Osteoblast (primary cell): ENCODE data around the gene DOCK7. TPM values are rescaled to one million over a fixed set of nuclear protein-coding genes. Genes with fewer than 3 reads are reported as not detected.
"Not testable (repeated sequence)": the region's sequence is repeated elsewhere in the genome, so short reads cannot be mapped to it uniquely, and the experiment has no call there.

Experiments
- DNase-seq: peaks from one replicate; pipeline ENCODE4 v3.0.0; 2011; ENCODE audit warnings: low spot score, mixed read lengths; ENCODE audit not compliant: insufficient read length; ENCODE audit errors: missing footprints
- H2AFZ ChIP-seq: 2 replicates; pipeline ENCODE4 v1.6.0; 2011; ENCODE audit warnings: mild to moderate bottlenecking, low read length
- H3K27ac ChIP-seq: 2 replicates; pipeline ENCODE4 v1.5.1; 2011; ENCODE audit warnings: mild to moderate bottlenecking, low read depth, low read length, moderate library complexity
- H3K27me3 ChIP-seq: 2 replicates; pipeline ENCODE4 v1.6.0; 2012; ENCODE audit warnings: mild to moderate bottlenecking, control low read depth, inconsistent platforms, low read length, moderate library complexity; ENCODE audit not compliant: insufficient read depth
- H3K36me3 ChIP-seq: 2 replicates; pipeline ENCODE4 v1.5.1; 2011; ENCODE audit warnings: mild to moderate bottlenecking, low read length, control low read depth, moderate library complexity; ENCODE audit not compliant: insufficient read depth
- H3K4me1 ChIP-seq: 2 replicates; pipeline ENCODE4 v1.5.1; 2011; ENCODE audit warnings: mild to moderate bottlenecking, low read length, control low read depth, moderate library complexity; ENCODE audit not compliant: insufficient read depth
- H3K4me2 ChIP-seq: 2 replicates; pipeline ENCODE4 v1.6.0; 2011; ENCODE audit warnings: mild to moderate bottlenecking, low read length; ENCODE audit not compliant: insufficient read depth
- H3K4me3 ChIP-seq: fragments of 200-600 bp; sonication (generic); 3 replicates; pipeline ENCODE4 v1.5.1; 2012; ENCODE audit warnings: mild to moderate bottlenecking, low read length, inconsistent platforms; ENCODE audit not compliant: insufficient read depth
- H3K79me2 ChIP-seq: 2 replicates; pipeline ENCODE4 v1.6.0; 2012; ENCODE audit warnings: mild to moderate bottlenecking, low read length, control low read depth, inconsistent platforms; ENCODE audit not compliant: insufficient read depth
- H3K9me3 ChIP-seq: 2 replicates; pipeline ENCODE4 v1.5.1; 2011; ENCODE audit warnings: low read depth, low read length, control low read depth
- H4K20me1 ChIP-seq: 2 replicates; pipeline ENCODE4 v1.6.0; 2012; ENCODE audit warnings: mild to moderate bottlenecking, low read length, control low read depth; ENCODE audit not compliant: insufficient read depth
- total RNA-seq: library from RNA; depleted of rRNA; stranded (reverse); fragments of >200 nt; gene quantifications from 2 replicates; pipeline ENCODE4 v1.2.3, GENCODE V29; 2012
- TF ChIP-seq, protein P1 (sequence below): IDR thresholded peaks from 2 replicates; pipeline ENCODE4 v1.5.1; 2011; ENCODE audit warnings: mild to moderate bottlenecking, low read depth, low read length, moderate library complexity; ENCODE audit errors: extremely low read depth

DOCK7 gene
- total RNA-seq, 1 donor = 73.8 TPM

DNA sequence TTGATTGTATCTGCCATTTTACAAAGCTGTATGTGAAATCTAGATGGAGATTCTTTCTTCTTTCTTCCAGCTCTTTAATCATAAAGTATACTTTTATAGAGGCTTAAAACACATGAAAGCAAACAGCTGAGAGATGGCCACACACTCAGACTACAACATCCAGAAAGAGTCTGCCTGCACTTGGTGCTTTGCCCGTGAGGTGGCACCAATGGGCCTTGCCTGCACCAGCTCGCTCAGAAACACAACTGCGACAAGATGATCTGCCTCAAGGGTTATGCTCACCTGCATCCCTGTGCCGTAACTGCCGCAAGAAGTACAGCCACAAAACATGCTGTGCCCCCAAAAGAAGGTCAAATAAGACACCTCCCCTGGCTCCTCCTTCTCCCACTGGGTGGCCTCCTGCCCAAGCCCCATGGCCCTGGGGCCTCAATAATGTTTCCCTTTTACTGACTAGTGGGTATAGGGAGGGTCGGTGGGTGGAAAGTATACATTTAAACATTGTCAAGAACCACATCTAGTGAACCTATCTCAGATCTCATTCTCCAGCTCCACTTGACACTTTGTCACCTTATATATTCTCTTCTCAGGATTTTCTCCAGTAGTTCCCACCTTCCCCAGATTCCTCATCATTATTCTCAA lies 157.6 kb downstream of the DOCK7 start:
- H3K27me3 ChIP-seq = no peaks in the 10 kb centered on the region
- H3K36me3 ChIP-seq = peaks cover 8% of the 10 kb centered on the region
- no peaks in the 10 kb centered on the region for H4K20me1 ChIP-seq
- no peak overlapping the region for H3K4me2 ChIP-seq
- H3K9me3 ChIP-seq = no peaks in the 10 kb centered on the region
- H2AFZ ChIP-seq = no peak overlapping the region
- peak; percentile 62 for DNase-seq
- TF ChIP-seq, protein P1, sequence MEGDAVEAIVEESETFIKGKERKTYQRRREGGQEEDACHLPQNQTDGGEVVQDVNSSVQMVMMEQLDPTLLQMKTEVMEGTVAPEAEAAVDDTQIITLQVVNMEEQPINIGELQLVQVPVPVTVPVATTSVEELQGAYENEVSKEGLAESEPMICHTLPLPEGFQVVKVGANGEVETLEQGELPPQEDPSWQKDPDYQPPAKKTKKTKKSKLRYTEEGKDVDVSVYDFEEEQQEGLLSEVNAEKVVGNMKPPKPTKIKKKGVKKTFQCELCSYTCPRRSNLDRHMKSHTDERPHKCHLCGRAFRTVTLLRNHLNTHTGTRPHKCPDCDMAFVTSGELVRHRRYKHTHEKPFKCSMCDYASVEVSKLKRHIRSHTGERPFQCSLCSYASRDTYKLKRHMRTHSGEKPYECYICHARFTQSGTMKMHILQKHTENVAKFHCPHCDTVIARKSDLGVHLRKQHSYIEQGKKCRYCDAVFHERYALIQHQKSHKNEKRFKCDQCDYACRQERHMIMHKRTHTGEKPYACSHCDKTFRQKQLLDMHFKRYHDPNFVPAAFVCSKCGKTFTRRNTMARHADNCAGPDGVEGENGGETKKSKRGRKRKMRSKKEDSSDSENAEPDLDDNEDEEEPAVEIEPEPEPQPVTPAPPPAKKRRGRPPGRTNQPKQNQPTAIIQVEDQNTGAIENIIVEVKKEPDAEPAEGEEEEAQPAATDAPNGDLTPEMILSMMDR = peak; percentile 77
- no peak overlapping the region for H3K4me3 ChIP-seq
- no peak overlapping the region for H3K27ac ChIP-seq
- no peaks in the 10 kb centered on the region for H3K79me2 ChIP-seq
- no peaks in the 10 kb centered on the region for H3K4me1 ChIP-seq

DNA sequence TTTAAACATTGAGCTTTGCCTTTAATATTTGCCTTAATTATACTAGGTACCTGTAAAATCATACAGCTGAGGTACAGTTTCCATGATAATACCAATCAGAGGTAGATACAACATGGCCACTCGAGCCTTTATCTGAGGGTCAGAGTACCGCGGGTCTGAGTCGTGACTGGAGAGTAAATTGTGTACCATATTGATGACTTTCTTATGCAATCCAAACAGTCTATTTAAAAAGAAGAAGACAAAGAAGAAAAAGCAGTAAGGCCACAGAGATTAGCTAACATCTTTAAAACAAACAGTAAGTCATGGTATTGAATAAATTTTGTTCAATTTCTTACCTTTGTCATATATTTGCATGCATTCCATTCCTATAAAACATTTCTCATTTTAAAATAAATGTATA lies 159.0 kb downstream of the DOCK7 start:
- Histone ChIP-seq H4K20me1 (no peaks in the 10 kb centered on the region), H2AFZ (no peak overlapping the region)

DNA sequence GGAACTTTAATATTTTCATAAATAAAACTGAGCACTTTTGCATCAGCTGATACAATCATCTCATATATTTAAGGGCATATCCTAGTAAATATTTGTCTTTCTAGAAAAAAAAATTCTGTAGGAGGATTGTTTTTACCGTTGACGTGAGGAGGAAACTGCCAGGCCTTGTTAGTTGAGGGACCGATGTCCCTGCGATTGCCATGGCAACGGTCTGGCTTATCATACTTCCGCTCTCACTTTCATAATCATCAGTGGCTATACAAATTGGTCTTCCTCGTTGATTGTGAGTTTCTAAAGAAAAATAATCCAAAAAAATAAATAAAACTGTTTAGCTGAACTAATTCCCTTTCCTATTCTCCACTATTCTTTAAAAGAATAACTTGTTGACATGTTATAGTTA lies 160.2 kb downstream of the DOCK7 start:
- H3K79me2 ChIP-seq = no peaks in the 10 kb centered on the region
- H3K4me1 ChIP-seq = no peaks in the 10 kb centered on the region
- H3K27ac ChIP-seq = no peak overlapping the region
- H3K4me2 ChIP-seq = no peak overlapping the region
- no peak for DNase-seq
- H2AFZ ChIP-seq = no peak overlapping the region
- no peaks in the 10 kb centered on the region for H4K20me1 ChIP-seq
- no peaks in the 10 kb centered on the region for H3K9me3 ChIP-seq
- peaks cover 8% of the 10 kb centered on the region for H3K36me3 ChIP-seq
- H3K27me3 ChIP-seq = no peaks in the 10 kb centered on the region
- no peak overlapping the region for H3K4me3 ChIP-seq
- TF ChIP-seq, protein P1 = no peak

More for the DNA sequence above, 159.0 kb downstream of the DOCK7 start:
- H3K27ac ChIP-seq = no peak overlapping the region
- H3K4me3 ChIP-seq = no peak overlapping the region
- H3K4me1 ChIP-seq = no peaks in the 10 kb centered on the region
- TF ChIP-seq, protein P1 = no peak
- peaks cover 8% of the 10 kb centered on the region for H3K36me3 ChIP-seq
- no peak overlapping the region for H3K4me2 ChIP-seq
- no peaks in the 10 kb centered on the region for H3K79me2 ChIP-seq
- no peaks in the 10 kb centered on the region for H3K9me3 ChIP-seq
- DNase-seq = peak; percentile 38
- no peaks in the 10 kb centered on the region for H3K27me3 ChIP-seq

DNA sequence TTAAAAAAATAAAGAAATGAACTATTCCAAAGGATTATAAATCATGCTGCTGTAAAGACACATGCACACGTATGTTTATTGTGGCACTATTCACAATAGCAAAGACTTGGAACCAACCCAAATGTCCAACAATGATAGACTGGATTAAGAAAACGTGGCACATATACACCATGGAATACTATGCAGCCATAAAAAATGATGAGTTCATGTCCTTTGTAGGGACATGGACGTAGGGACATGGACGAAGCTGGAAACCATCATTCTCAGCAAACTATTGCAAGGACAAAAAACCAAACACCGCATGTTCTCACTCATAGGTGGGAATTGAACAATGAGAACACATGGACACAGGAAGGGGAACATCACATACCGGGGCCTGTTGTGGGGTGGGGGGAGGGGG lies 160.8 kb downstream of the DOCK7 start:
- not testable (repeated sequence) for H4K20me1 ChIP-seq, H3K36me3 ChIP-seq, H2AFZ ChIP-seq, DNase-seq, H3K4me3 ChIP-seq, H3K27me3 ChIP-seq, H3K27ac ChIP-seq, H3K4me1 ChIP-seq, H3K9me3 ChIP-seq, H3K4me2 ChIP-seq, H3K79me2 ChIP-seq
